Transverse colon (tissue), 4 donors: ENCODE results near the gene STH.

Experiments
- POLR2AphosphoS5 ChIP-seq, 3 donors: sonication (generic); formaldehyde crosslinking; IDR thresholded peaks; one replicate each; pipeline ENCODE4 v1.6.1; 2016; ENCODE audit warnings: antibody characterized with exemption in 3 of 3
- TF ChIP-seq, protein P1 (sequence below), 5 experiments: fragments of 200-600 bp in 3 of 5; fragments of 450-650 bp in 2 of 5; sonication (generic) in 3 of 5; IDR thresholded peaks; 1 replicate in 2 of 5; 2 replicates in 3 of 5; pipeline ENCODE4 v1.5.1; 2016 to 2017; ENCODE audit warnings: antibody characterized with exemption in 5 of 5, inconsistent platforms in 3 of 5, mild to moderate bottlenecking in 2 of 5, moderate library complexity in 1 of 5

DNA sequence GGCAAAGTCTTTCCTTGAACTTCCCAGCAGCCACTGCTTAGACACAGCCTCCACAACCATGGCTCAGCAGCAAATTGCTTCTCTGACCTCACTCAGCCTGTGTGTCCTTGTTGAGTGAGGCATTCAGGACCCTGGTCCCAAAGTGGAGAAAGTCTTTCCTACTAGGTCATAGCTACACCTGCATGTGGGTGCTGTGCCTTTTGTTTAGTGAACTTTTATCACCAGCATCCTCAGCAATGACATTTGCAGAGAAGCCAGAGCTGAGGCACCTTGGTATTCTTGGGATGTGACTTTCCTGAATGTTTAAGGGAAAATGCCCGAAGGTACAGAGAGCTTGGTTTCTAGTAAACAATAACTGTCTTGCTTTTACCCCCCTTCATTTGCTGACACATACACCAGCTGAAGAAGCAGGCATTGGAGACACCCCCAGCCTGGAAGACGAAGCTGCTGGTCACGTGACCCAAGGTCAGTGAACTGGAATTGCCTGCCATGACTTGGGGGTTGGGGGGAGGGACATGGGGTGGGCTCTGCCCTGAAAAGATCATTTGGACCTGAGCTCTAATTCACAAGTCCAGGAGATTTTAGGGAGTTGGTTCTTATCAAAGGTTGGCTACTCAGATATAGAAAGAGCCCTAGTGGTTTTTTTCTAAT is 20.9 kb upstream of the STH start:
- no peak for TF ChIP-seq POLR2AphosphoS5 (IDR thresholded peaks at IDR 0.05)
- TF ChIP-seq, protein P1, sequence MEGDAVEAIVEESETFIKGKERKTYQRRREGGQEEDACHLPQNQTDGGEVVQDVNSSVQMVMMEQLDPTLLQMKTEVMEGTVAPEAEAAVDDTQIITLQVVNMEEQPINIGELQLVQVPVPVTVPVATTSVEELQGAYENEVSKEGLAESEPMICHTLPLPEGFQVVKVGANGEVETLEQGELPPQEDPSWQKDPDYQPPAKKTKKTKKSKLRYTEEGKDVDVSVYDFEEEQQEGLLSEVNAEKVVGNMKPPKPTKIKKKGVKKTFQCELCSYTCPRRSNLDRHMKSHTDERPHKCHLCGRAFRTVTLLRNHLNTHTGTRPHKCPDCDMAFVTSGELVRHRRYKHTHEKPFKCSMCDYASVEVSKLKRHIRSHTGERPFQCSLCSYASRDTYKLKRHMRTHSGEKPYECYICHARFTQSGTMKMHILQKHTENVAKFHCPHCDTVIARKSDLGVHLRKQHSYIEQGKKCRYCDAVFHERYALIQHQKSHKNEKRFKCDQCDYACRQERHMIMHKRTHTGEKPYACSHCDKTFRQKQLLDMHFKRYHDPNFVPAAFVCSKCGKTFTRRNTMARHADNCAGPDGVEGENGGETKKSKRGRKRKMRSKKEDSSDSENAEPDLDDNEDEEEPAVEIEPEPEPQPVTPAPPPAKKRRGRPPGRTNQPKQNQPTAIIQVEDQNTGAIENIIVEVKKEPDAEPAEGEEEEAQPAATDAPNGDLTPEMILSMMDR (IDR thresholded peaks at IDR 0.05): no peak
